GM12878 (cell line): ENCODE measurements around the gene LCORL. TPM values are rescaled to one million over a fixed set of nuclear protein-coding genes. Genes with fewer than 3 reads are reported as not detected.

Experiments used
- ATAC-seq: fragments of 200-7000 bp; cut with Tn5 transposase; 3 replicates; pipeline ENCODE4 v1.9.1; 2020; ENCODE audit warnings: mild to moderate bottlenecking, moderate library complexity
- BruUV-seq: library from RNA; stranded (reverse); fragments of 400-500 nt; replicated peaks from 2 replicates; lab custom pipeline; 2021; lab: Mats Ljungman, UMichigan
- CTCF ChIA-PET: fragments of 300-600 bp; sonication (Branson Sonifier 250); formaldehyde crosslinking; extraction: SDS; loops from one replicate; lab custom pipeline; 2021; ENCODE audit warnings: inconsistent platforms; lab: Yijun Ruan, JAX
- POLR2A ChIA-PET: fragments of 350-600 bp; formaldehyde crosslinking; extraction: SDS; loops from one replicate; lab custom pipeline; 2021; ENCODE audit warnings: inconsistent platforms; lab: Charles Lee
- RAD21 ChIA-PET: fragments of 300-600 bp; sonication (Branson Sonifier 250); formaldehyde crosslinking; loops from one replicate; lab custom pipeline; 2023; ENCODE audit warnings: antibody characterized with exemption; ENCODE audit not compliant: unreplicated experiment; lab: Charles Lee
- SMC1A ChIA-PET: fragments of 300-600 bp; sonication (Branson Sonifier 250); formaldehyde crosslinking; loops from one replicate; lab custom pipeline; 2023; ENCODE audit not compliant: unreplicated experiment, uncharacterized antibody; lab: Charles Lee
- DNase-seq: peaks from one replicate; pipeline ENCODE4 v3.0.0-alpha.2; 2011; ENCODE audit warnings: low read depth, low spot score
- FAIRE-seq: peaks from 3 replicates; lab custom pipeline; 2011; peaks lifted over from hg19 to GRCh38; lab: Jason Lieb, UNC
- H2AFZ ChIP-seq: 2 replicates; pipeline ENCODE4 v1.6.0; 2011; ENCODE audit warnings: low read depth, low read length, control low read depth; ENCODE audit not compliant: control insufficient read depth
- H3K27ac ChIP-seq: 2 replicates; pipeline ENCODE4 v1.5.1; 2011; ENCODE audit warnings: control low read depth; ENCODE audit not compliant: control insufficient read depth, insufficient read depth
- H3K27me3 ChIP-seq, 2 experiments: replicated peaks in 1 of 2; 2 replicates each; pipeline versions ENCODE4 v1.6.0 to v1.6.1; 2011; ENCODE audit warnings: low read length in 1 of 2; ENCODE audit not compliant: control insufficient read depth in 2 of 2, insufficient read depth in 2 of 2
- H3K36me3 ChIP-seq, 2 experiments: 2 replicates each; pipeline ENCODE4 v1.5.1; 2011; ENCODE audit warnings: low read length in 1 of 2; ENCODE audit not compliant: control insufficient read depth in 2 of 2, insufficient read depth in 2 of 2
- H3K4me1 ChIP-seq: 2 replicates; pipeline ENCODE4 v1.6.1; 2011; ENCODE audit warnings: mild to moderate bottlenecking, low read length, moderate library complexity, mixed read lengths; ENCODE audit not compliant: control insufficient read depth, insufficient read depth
- H3K4me2 ChIP-seq: 2 replicates; pipeline ENCODE4 v1.6.0; 2011; ENCODE audit warnings: control low read depth; ENCODE audit not compliant: control insufficient read depth, insufficient read depth
- H3K4me3 ChIP-seq: fragments of 200-600 bp; sonication (generic); 2 replicates; pipeline ENCODE4 v1.5.1; 2016
- H3K79me2 ChIP-seq: 2 replicates; pipeline ENCODE4 v1.6.0; 2011; ENCODE audit warnings: low read length; ENCODE audit not compliant: control insufficient read depth, insufficient read depth
- H3K9ac ChIP-seq: 2 replicates; pipeline ENCODE4 v1.8.0; 2011; ENCODE audit warnings: low read length, control low read depth, mixed read lengths; ENCODE audit not compliant: control insufficient read depth, insufficient read depth
- H3K9me3 ChIP-seq: replicated peaks from 3 replicates; pipeline ENCODE4 v1.5.1; 2011; ENCODE audit warnings: mild to moderate bottlenecking, low read length; ENCODE audit not compliant: control insufficient read depth, insufficient read depth
- H4K20me1 ChIP-seq: 2 replicates; pipeline ENCODE4 v1.6.0; 2011; ENCODE audit not compliant: control insufficient read depth, insufficient read depth
- BACH1 ChIP-seq: fragments of 450-650 bp; IDR thresholded peaks from 2 replicates; pipeline ENCODE4 v1.6.1; 2017; ENCODE audit warnings: mild to moderate bottlenecking, borderline replicate concordance
- BCLAF1 ChIP-seq: fragments of 450-650 bp; IDR thresholded peaks from 2 replicates; pipeline ENCODE4 v1.6.1; 2017; ENCODE audit warnings: antibody characterized with exemption, mild to moderate bottlenecking, moderate library complexity
- BMI1 ChIP-seq: fragments of 450-650 bp; IDR thresholded peaks from 2 replicates; pipeline ENCODE4 v1.6.1; 2016; ENCODE audit warnings: mild to moderate bottlenecking, moderate library complexity, borderline replicate concordance
- CBX5 ChIP-seq: sonication (generic); IDR thresholded peaks from 2 replicates; pipeline ENCODE4 v1.6.1; 2016; ENCODE audit warnings: low read depth, moderate library complexity, mild to moderate bottlenecking, inconsistent platforms
- GATAD2B ChIP-seq: fragments of 450-650 bp; conservative IDR thresholded peaks from 2 replicates; pipeline ENCODE4 v1.6.1; 2017; ENCODE audit warnings: low read depth, mild to moderate bottlenecking, moderate library complexity
- IRF4 ChIP-seq: IDR thresholded peaks from 2 replicates; pipeline ENCODE4 v1.6.1; 2011; ENCODE audit warnings: low read depth, low read length
- MLLT1 ChIP-seq: fragments of 450-650 bp; IDR thresholded peaks from 2 replicates; pipeline ENCODE4 v1.6.1; 2016; ENCODE audit warnings: mild to moderate bottlenecking
- NR2F1 ChIP-seq: fragments of 450-650 bp; conservative IDR thresholded peaks from 2 replicates; pipeline ENCODE4 v1.6.1; 2017; ENCODE audit warnings: mild to moderate bottlenecking
- RBBP5 ChIP-seq: fragments of 200-600 bp; sonication (generic); conservative IDR thresholded peaks from 2 replicates; pipeline ENCODE4 v1.6.1; 2016
- SIN3A ChIP-seq: IDR thresholded peaks from 2 replicates; pipeline ENCODE4 v1.6.1; 2012; ENCODE audit warnings: low read depth, low read length, improper control_type of control experiment
- ZBTB11 ChIP-seq: fragments of 450-650 bp; formaldehyde crosslinking; IDR thresholded peaks from 2 replicates; pipeline ENCODE4 v1.5.0; 2022; ENCODE audit warnings: mild to moderate bottlenecking, missing genetic modification characterization
- ZBTB4 ChIP-seq: fragments of 450-650 bp; formaldehyde crosslinking; IDR thresholded peaks from 2 replicates; pipeline ENCODE4 v1.4.0; 2022; ENCODE audit warnings: mild to moderate bottlenecking, moderate library complexity
- in situ Hi-C: fragments of 300-500 bp; cut with MboI; formaldehyde crosslinking; loops from 9 replicates; pipeline ENCODE4 v1.14.3; 2018; ENCODE audit warnings: mixed read lengths
- intact Hi-C: fragments of 100-400 bp; cut with micrococcal nuclease; formaldehyde crosslinking; loops from one replicate; pipeline ENCODE4 v1.14.2; 2022; ENCODE audit not compliant: unreplicated experiment
- polyA plus RNA-seq, 11 experiments: library from polyadenylated mRNA; depleted of rRNA in 4 of 11; unstranded in 6 of 11; stranded (reverse) in 5 of 11; fragments of >200 nt; fragmentation: Nextera tagmentation in 4 of 11; fragmentation: Illumina TruSeq in 1 of 11; extraction: Ambion mirVana in 4 of 11; extraction: Trizol in 1 of 11; gene quantifications; 1 replicate in 1 of 11; 2 replicates in 10 of 11; pipeline versions ENCODE4 v1.2.1 to v1.2.3, GENCODE V29; 2011 to 2016; ENCODE audit warnings: inconsistent platforms in 2 of 11, missing spikeins in 2 of 11, low read depth in 1 of 11
- total RNA-seq, 4 experiments: library from RNA; depleted of rRNA in 3 of 4; stranded (reverse); fragments of >200 nt in 3 of 4; fragmentation: Illumina TruSeq in 1 of 4; extraction: Trizol in 1 of 4; gene quantifications; 2 replicates each; pipeline versions ENCODE4 v1.2.1 to v1.2.3, GENCODE V29; 2013 to 2021

Gene LCORL
- total and polyA plus RNA-seq, 10 of the 15 experiments (the other 5 are each of a cell fraction or from before 2014, with no cell fraction given) = 2.2 to 9.8 (median 5.9) TPM

GRCh38 chr4:18012134-18012806, 9.3 kb downstream of the LCORL start (continued):
- TF ChIP-seq BCLAF1 (no peak), SIN3A (no peak), NR2F1 (no peak)

GRCh38 chr4:18007625-18008024, 13.9 kb downstream of the LCORL start:
- DNase-seq = no peak
- peaks cover 21% of the 10 kb centered on the region for H3K79me2 ChIP-seq

More at GRCh38 chr4:18007625-18008024, 13.9 kb downstream of the LCORL start:
- no peak for ATAC-seq
- RAD21 ChIA-PET = no interaction called here
- Histone ChIP-seq H3K36me3 (no peaks in the 10 kb centered on the region), H3K27ac (no peak overlapping the region), H3K4me3 (no peak overlapping the region), H3K27me3 (no peaks in the 10 kb centered on the region), H3K9ac (no peak overlapping the region), H4K20me1 (no peaks in the 10 kb centered on the region), H3K9me3 (peaks cover 14% of the 10 kb centered on the region), H3K4me2 (no peak overlapping the region), H2AFZ (no peak overlapping the region), H3K4me1 (no peaks in the 10 kb centered on the region)
- intact Hi-C loops (no loop called here), in situ Hi-C loops (no loop called here)
- SMC1A ChIA-PET = interaction anchor here (0.7 kb wide), 1 partner anchor 9 kb away, joined by 3 read pairs; no protein-coding TSS in a partner anchor
- CTCF ChIA-PET = no interaction called here
- no TSS peak for BruUV-seq
- no peak for FAIRE-seq
- TF ChIP-seq CBX5 = no peak
- TF ChIP-seq IRF4 = no peak
- no peak for TF ChIP-seq BACH1
- TF ChIP-seq BMI1 = no peak
- TF ChIP-seq GATAD2B = no peak
- TF ChIP-seq MLLT1 = no peak
- TF ChIP-seq ZBTB4 (CRISPR knock-in tag) = no peak
- no peak for TF ChIP-seq ZBTB11
- TF ChIP-seq RBBP5 = no peak
- POLR2A ChIA-PET = no interaction called here
